ENCODE measurements around the gene DNM1L.

GRCh38 chr12:32739279-32739678 is 60.2 kb downstream of the DNM1L start:
- TF ChIP-seq CTCF (IDR thresholded peaks at IDR 0.05) (no peak), POLR2A (IDR thresholded peaks at IDR 0.05) (no peak), EP300 (IDR thresholded peaks at IDR 0.05) (no peak)
